Lung (tissue), 12 donors: ENCODE measurements around the gene POP5. TPM values are rescaled to one million over a fixed set of nuclear protein-coding genes. Genes with fewer than 3 reads are reported as not detected.

Source experiments
- ATAC-seq: fragments of 200-7000 bp; cut with Tn5 transposase; one replicate; pipeline ENCODE4 v1.9.1; 2020; ENCODE audit warnings: moderate number of reproducible peaks; ENCODE audit not compliant: insufficient read depth, low FRiP score
- DNase-seq, 3 donors: peaks; one replicate each; pipeline ENCODE4 v3.0.0-alpha.2; 2013 to 2017
- H3K27ac ChIP-seq, 2 donors: one replicate each; pipeline ENCODE4 v1.5.1; 2013; ENCODE audit warnings: mild to moderate bottlenecking in 2 of 2, moderate library complexity in 2 of 2, control low read depth in 1 of 2, inconsistent platforms in 1 of 2, low read depth in 1 of 2, low read length in 1 of 2
- H3K27me3 ChIP-seq, 3 donors: one replicate each; pipeline ENCODE4 v1.5.1; 2013; ENCODE audit warnings: low read length in 2 of 3; ENCODE audit not compliant: control insufficient read depth in 3 of 3, insufficient read depth in 3 of 3
- H3K36me3 ChIP-seq, 4 donors: one replicate each; pipeline ENCODE4 v1.5.1; 2013; ENCODE audit warnings: low read length in 4 of 4, mild to moderate bottlenecking in 1 of 4, moderate library complexity in 1 of 4; ENCODE audit not compliant: control insufficient read depth in 4 of 4, insufficient read depth in 4 of 4
- H3K4me1 ChIP-seq, 5 donors: one replicate each; pipeline ENCODE4 v1.5.1; 2013; ENCODE audit warnings: low read length in 5 of 5, mild to moderate bottlenecking in 2 of 5, moderate library complexity in 1 of 5; ENCODE audit not compliant: control insufficient read depth in 5 of 5, insufficient read depth in 5 of 5
- H3K4me3 ChIP-seq: one replicate; pipeline ENCODE4 v1.5.1; 2013; ENCODE audit warnings: mild to moderate bottlenecking, control low read depth, moderate library complexity
- H3K9ac ChIP-seq, 2 donors: one replicate each; pipeline ENCODE4 v1.5.1; 2013; ENCODE audit warnings: low read length in 2 of 2, control low read depth in 1 of 2; ENCODE audit not compliant: insufficient read depth in 1 of 2
- H3K9me3 ChIP-seq, 4 donors: one replicate each; pipeline ENCODE4 v1.5.1; 2013; ENCODE audit warnings: low read length in 3 of 4, mild to moderate bottlenecking in 1 of 4, moderate library complexity in 1 of 4; ENCODE audit not compliant: control insufficient read depth in 4 of 4, insufficient read depth in 3 of 4
- CTCF ChIP-seq: IDR thresholded peaks from 2 replicates; pipeline ENCODE4 v1.5.1; 2012; ENCODE audit warnings: mild to moderate bottlenecking; ENCODE audit errors: control extremely low read depth, extremely low read depth
- WGBS, 2 donors: extraction: QIAGEN DNeasy Blood & Tissue Kit; methylation state at CpG; one replicate each; pipeline ENCODE4 v1.1.7; 2013; 5-methylcytosine and 5-hydroxymethylcytosine counted together
- polyA plus RNA-seq, 2 donors: library from polyadenylated mRNA; stranded (reverse); fragments of 200-250 nt; gene quantifications; one replicate each; pipeline ENCODE4 v1.2.1, GENCODE V29; 2013
- total RNA-seq, 2 donors: library from RNA; depleted of rRNA in 1 of 2; stranded (reverse); fragments of >200 nt in 1 of 2; gene quantifications; one replicate each; pipeline ENCODE4 v1.2.1, GENCODE V29; 2014 to 2021
- donor health status: control.
- donor health status: control.
- donor health status: Bipolar disorder and iron deficiency.
- donor health status: healthy.
- donor health status: DM: yes; HTN: yes; CAD: no.

The POP5 gene
- total and polyA plus RNA-seq, 4 donors, result 22.1 to 62.1 (median 39.3) TPM

GRCh38 chr12:120538281-120539156, 42.7 kb downstream of the POP5 start:
- H3K9ac ChIP-seq, result no peak overlapping the region
- DNase-seq, result peak in 1 of 3 donors; percentile 32
- H3K27ac ChIP-seq, result peak overlapping the region; percentile 72 to 89
- no peak for TF ChIP-seq CTCF
- H3K9me3 ChIP-seq, result no peaks in the 10 kb centered on the region
- WGBS, 2 donors, result 13 to 16% methylated on average over 6 of the region's 6 CpGs
- no peak overlapping the region for H3K4me3 ChIP-seq
- ATAC-seq, result no peak
- H3K36me3 ChIP-seq, result peaks cover 0 to 19% (median 4%) of the 10 kb centered on the region in 4 donors
- no peaks in the 10 kb centered on the region for H3K27me3 ChIP-seq
- peaks cover 15 to 48% (median 23%) of the 10 kb centered on the region in 5 donors for H3K4me1 ChIP-seq

GRCh38 chr12:120537856-120538220, 43.4 kb downstream of the POP5 start:
- Histone ChIP-seq H3K4me3 (no peak overlapping the region), H3K9ac (no peak overlapping the region)

GRCh38 chr12:120536064-120536791, 45.0 kb downstream of the POP5 start:
- no peak for DNase-seq
- H3K9ac ChIP-seq, result peak overlapping the region in 1 of 2 donors; percentile 91
- peak overlapping the region; percentile 47 to 97 for H3K27ac ChIP-seq
- peak overlapping the region; percentile 32 for H3K4me3 ChIP-seq
- no peak for ATAC-seq
- H3K27me3 ChIP-seq, result no peaks in the 10 kb centered on the region
- WGBS, 2 donors, result 40 to 52% methylated on average over 13 of the region's 13 CpGs
- no peaks in the 10 kb centered on the region for H3K9me3 ChIP-seq
- H3K4me1 ChIP-seq, result peaks cover 15 to 41% (median 23%) of the 10 kb centered on the region in 5 donors
- no peak for TF ChIP-seq CTCF
- peaks cover 0 to 14% (median 0%) of the 10 kb centered on the region in 4 donors for H3K36me3 ChIP-seq

More at GRCh38 chr12:120537856-120538220, 43.4 kb downstream of the POP5 start:
- no peaks in the 10 kb centered on the region for H3K9me3 ChIP-seq
- TF ChIP-seq CTCF, result no peak
- no peaks in the 10 kb centered on the region for H3K27me3 ChIP-seq
- ATAC-seq (no peak), DNase-seq (no peak)
- H3K36me3 ChIP-seq, result peaks cover 0 to 19% (median 2%) of the 10 kb centered on the region in 4 donors
- peak overlapping the region; percentile 32 to 89 for H3K27ac ChIP-seq
- H3K4me1 ChIP-seq, result peaks cover 15 to 44% (median 23%) of the 10 kb centered on the region in 5 donors
- WGBS, 2 donors, result 35 to 58% methylated on average over 4 of the region's 4 CpGs
